Measurements from ENCODE around the gene GNB1.

Gene GNB1

GRCh38 chr1:1775327-1776226, 115.3 kb downstream of the GNB1 start:
- H4K8ac ChIP-seq (ENCODE audit: low read length): no peak overlapping the region
- H3K9me3 ChIP-seq (ENCODE audit: control insufficient read depth, low read length): peaks cover 6% of the 10 kb centered on the region
- H3K27ac ChIP-seq (ENCODE audit: low read length, poor library complexity, severe bottlenecking): no peak overlapping the region
- no peak overlapping the region for H2AFZ ChIP-seq (ENCODE audit: low read depth, low read length)
- H3K23ac ChIP-seq (ENCODE audit: low read length in 2 of 2): no peak overlapping the region
- H3K4me3 ChIP-seq (ENCODE audit: insufficient read depth in 1 of 2, low read depth in 1 of 2, low read length in 2 of 2): peak overlapping the region in 1 of 2 experiments; percentile 16
- peaks cover 24% of the 10 kb centered on the region for H3K4me1 ChIP-seq (ENCODE audit: control insufficient read depth, insufficient read depth, low read depth, low read length)
- H3K14ac ChIP-seq (ENCODE audit: low read length in 2 of 2): no peak overlapping the region
- H3K27me3 ChIP-seq (ENCODE audit: control insufficient read depth in 1 of 2, insufficient read depth in 1 of 2, low read length in 2 of 2): no peaks in the 10 kb centered on the region
- peak overlapping the region; percentile 10 for H3K9ac ChIP-seq (ENCODE audit: low read length)
- no peak overlapping the region for H2BK5ac ChIP-seq (ENCODE audit: low read depth, low read length, poor library complexity, severe bottlenecking)
- 94% methylated on average over 11 of the region's 11 CpGs for WGBS
- H3K4me2 ChIP-seq (ENCODE audit: low read length, poor library complexity, severe bottlenecking): no peak overlapping the region
- H3K79me1 ChIP-seq (replicated peaks; ENCODE audit: low read length, poor library complexity, severe bottlenecking): peaks cover 4% of the 10 kb centered on the region
- no peak overlapping the region for H2BK120ac ChIP-seq (ENCODE audit: low read depth, low read length)
- H2AK5ac ChIP-seq (ENCODE audit: low read length, severe bottlenecking): no peak overlapping the region
- H4K91ac ChIP-seq (ENCODE audit: low read length): no peak overlapping the region
- H2BK12ac ChIP-seq (ENCODE audit: low read length in 2 of 2): no peak overlapping the region
- H3K36me3 ChIP-seq (ENCODE audit: control insufficient read depth in 1 of 2, insufficient read depth in 2 of 2, low read depth in 1 of 2, low read length in 2 of 2): peaks cover 16 to 21% of the 10 kb centered on the region in 2 experiments
- no peak overlapping the region for H2BK15ac ChIP-seq (ENCODE audit: low read depth, poor library complexity, severe bottlenecking)
- no peak overlapping the region for H3K4ac ChIP-seq (ENCODE audit: low read depth in 1 of 2, low read length in 2 of 2)
- H3K18ac ChIP-seq (ENCODE audit: low read depth in 1 of 2, low read length in 2 of 2): no peak overlapping the region
- DNase-seq: no peak

DNA sequence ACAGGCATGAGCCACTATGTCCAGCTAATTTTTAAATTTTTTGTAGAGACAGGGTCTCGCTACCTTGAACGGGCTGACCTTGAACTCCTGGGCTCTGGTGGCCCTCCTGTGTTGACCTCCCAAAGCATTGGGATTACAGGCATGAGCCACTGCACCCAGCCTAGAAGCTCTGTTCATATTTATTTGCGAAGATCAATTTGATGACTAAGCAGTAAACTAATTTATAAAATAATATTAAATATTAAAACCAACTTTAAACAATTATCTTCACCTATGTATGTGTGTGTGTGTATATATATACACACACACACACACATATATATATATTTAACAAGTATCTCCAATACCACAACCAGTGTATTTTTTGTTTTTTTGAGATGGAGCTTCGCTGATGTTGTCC, 117.0 kb downstream of the GNB1 start:
- Histone ChIP-seq H3K79me1 (replicated peaks; ENCODE audit: low read length, poor library complexity, severe bottlenecking) (peaks cover 3% of the 10 kb centered on the region), H3K9ac (ENCODE audit: low read length) (no peak overlapping the region), H2AK5ac (ENCODE audit: low read length, severe bottlenecking) (no peak overlapping the region), H3K4me3 (ENCODE audit: insufficient read depth in 1 of 2, low read depth in 1 of 2, low read length in 2 of 2) (no peak overlapping the region), H3K18ac (ENCODE audit: low read depth in 1 of 2, low read length in 2 of 2) (no peak overlapping the region), H4K91ac (ENCODE audit: low read length) (no peak overlapping the region), H3K23ac (ENCODE audit: low read length in 2 of 2) (no peak overlapping the region), H3K4me1 (ENCODE audit: control insufficient read depth, insufficient read depth, low read depth, low read length) (peaks cover 11% of the 10 kb centered on the region), H2BK120ac (ENCODE audit: low read depth, low read length) (no peak overlapping the region), H2BK5ac (ENCODE audit: low read depth, low read length, poor library complexity, severe bottlenecking) (no peak overlapping the region), H3K14ac (ENCODE audit: low read length in 2 of 2) (no peak overlapping the region), H3K27me3 (ENCODE audit: control insufficient read depth in 1 of 2, insufficient read depth in 1 of 2, low read length in 2 of 2) (no peaks in the 10 kb centered on the region), H3K27ac (ENCODE audit: low read length, poor library complexity, severe bottlenecking) (no peak overlapping the region), H2AFZ (ENCODE audit: low read depth, low read length) (no peak overlapping the region), H3K9me3 (ENCODE audit: control insufficient read depth, low read length) (peaks cover 6% of the 10 kb centered on the region), H3K4ac (ENCODE audit: low read depth in 1 of 2, low read length in 2 of 2) (no peak overlapping the region), H2BK15ac (ENCODE audit: low read depth, poor library complexity, severe bottlenecking) (no peak overlapping the region), H2BK12ac (ENCODE audit: low read length in 2 of 2) (no peak overlapping the region), H3K4me2 (ENCODE audit: low read length, poor library complexity, severe bottlenecking) (no peak overlapping the region), H3K36me3 (ENCODE audit: control insufficient read depth in 1 of 2, insufficient read depth in 2 of 2, low read depth in 1 of 2, low read length in 2 of 2) (peaks cover 19 to 26% of the 10 kb centered on the region in 2 experiments), H4K8ac (ENCODE audit: low read length) (no peak overlapping the region)
- 96% methylated on average over 3 of the region's 4 CpGs for WGBS
- DNase-seq: no peak

DNA sequence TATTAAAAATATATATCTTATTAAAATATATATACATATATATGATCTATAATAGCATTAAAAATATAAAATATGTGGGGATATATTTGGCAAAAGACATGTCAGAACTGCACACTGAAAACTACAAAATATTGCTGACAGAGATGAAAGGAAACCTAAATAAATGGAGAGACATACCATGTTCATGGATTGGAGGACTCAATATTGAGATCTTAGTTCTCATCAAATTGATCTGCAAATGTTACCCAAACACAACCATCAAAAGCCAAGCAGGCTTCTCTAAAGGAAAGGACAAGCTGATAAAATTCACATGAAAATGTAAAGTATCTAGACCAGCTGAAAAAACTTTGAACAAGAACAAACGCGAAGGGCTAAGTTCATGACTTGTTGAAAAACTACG, 119.8 kb downstream of the GNB1 start:
- no peak overlapping the region for H2BK15ac ChIP-seq (ENCODE audit: low read depth, poor library complexity, severe bottlenecking)
- H3K36me3 ChIP-seq (ENCODE audit: control insufficient read depth in 1 of 2, insufficient read depth in 2 of 2, low read depth in 1 of 2, low read length in 2 of 2): peaks cover 22 to 39% of the 10 kb centered on the region in 2 experiments
- H4K91ac ChIP-seq (ENCODE audit: low read length): no peak overlapping the region
- H3K27me3 ChIP-seq (ENCODE audit: control insufficient read depth in 1 of 2, insufficient read depth in 1 of 2, low read length in 2 of 2): no peaks in the 10 kb centered on the region
- H3K4me1 ChIP-seq (ENCODE audit: control insufficient read depth, insufficient read depth, low read depth, low read length): peaks cover 6% of the 10 kb centered on the region
- no peak overlapping the region for H3K23ac ChIP-seq (ENCODE audit: low read length in 2 of 2)
- no peak overlapping the region for H3K27ac ChIP-seq (ENCODE audit: low read length, poor library complexity, severe bottlenecking)
- WGBS: 100% methylated on average over 3 of the region's 3 CpGs
- H3K9ac ChIP-seq (ENCODE audit: low read length): no peak overlapping the region
- H2BK120ac ChIP-seq (ENCODE audit: low read depth, low read length): no peak overlapping the region
- no peak overlapping the region for H3K14ac ChIP-seq (ENCODE audit: low read length in 2 of 2)
- no peak overlapping the region for H3K4ac ChIP-seq (ENCODE audit: low read depth in 1 of 2, low read length in 2 of 2)
- no peak overlapping the region for H4K8ac ChIP-seq (ENCODE audit: low read length)
- no peak overlapping the region for H2AFZ ChIP-seq (ENCODE audit: low read depth, low read length)
- no peak overlapping the region for H3K4me2 ChIP-seq (ENCODE audit: low read length, poor library complexity, severe bottlenecking)
- no peak overlapping the region for H2BK12ac ChIP-seq (ENCODE audit: low read length in 2 of 2)
- peaks cover 6% of the 10 kb centered on the region for H3K9me3 ChIP-seq (ENCODE audit: control insufficient read depth, low read length)
- H2AK5ac ChIP-seq (ENCODE audit: low read length, severe bottlenecking): no peak overlapping the region
- no peak overlapping the region for H2BK5ac ChIP-seq (ENCODE audit: low read depth, low read length, poor library complexity, severe bottlenecking)
- no peak overlapping the region for H3K18ac ChIP-seq (ENCODE audit: low read depth in 1 of 2, low read length in 2 of 2)
- no peak overlapping the region for H3K4me3 ChIP-seq (ENCODE audit: insufficient read depth in 1 of 2, low read depth in 1 of 2, low read length in 2 of 2)
- H3K79me1 ChIP-seq (replicated peaks; ENCODE audit: low read length, poor library complexity, severe bottlenecking): peaks cover 3% of the 10 kb centered on the region
- no peak for DNase-seq

DNA sequence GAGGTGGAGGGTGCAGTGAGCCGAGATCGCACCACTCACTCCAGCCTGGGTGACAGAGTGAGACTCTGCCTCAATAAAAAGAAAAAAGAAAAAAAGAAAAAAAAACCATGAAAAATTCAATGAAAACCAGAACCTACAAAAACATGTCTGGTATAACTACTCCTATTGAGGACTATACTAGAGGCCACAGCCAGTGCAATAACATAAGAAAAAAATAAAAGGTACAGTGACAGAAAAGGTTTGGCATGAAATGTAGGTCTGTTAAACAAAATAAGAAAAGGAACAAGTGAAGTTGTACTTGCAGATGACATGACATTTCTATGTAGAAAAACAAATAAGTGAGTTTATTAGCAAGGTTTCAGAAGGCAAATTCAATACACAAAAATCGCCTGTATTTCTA, 120.8 kb downstream of the GNB1 start:
- H3K36me3 ChIP-seq (ENCODE audit: control insufficient read depth in 1 of 2, insufficient read depth in 2 of 2, low read depth in 1 of 2, low read length in 2 of 2): peaks cover 23 to 40% of the 10 kb centered on the region in 2 experiments
- no peak overlapping the region for H3K4me3 ChIP-seq (ENCODE audit: insufficient read depth in 1 of 2, low read depth in 1 of 2, low read length in 2 of 2)
- H3K9me3 ChIP-seq (ENCODE audit: control insufficient read depth, low read length): peaks cover 6% of the 10 kb centered on the region
- H2AFZ ChIP-seq (ENCODE audit: low read depth, low read length): no peak overlapping the region
- no peak overlapping the region for H4K91ac ChIP-seq (ENCODE audit: low read length)
- no peak overlapping the region for H2BK12ac ChIP-seq (ENCODE audit: low read length in 2 of 2)
- H3K14ac ChIP-seq (ENCODE audit: low read length in 2 of 2): no peak overlapping the region
- no peak overlapping the region for H2BK15ac ChIP-seq (ENCODE audit: low read depth, poor library complexity, severe bottlenecking)
- DNase-seq: no peak
- no peak overlapping the region for H3K4me2 ChIP-seq (ENCODE audit: low read length, poor library complexity, severe bottlenecking)
- 100% methylated on average over 1 of the region's 3 CpGs for WGBS
- H2BK120ac ChIP-seq (ENCODE audit: low read depth, low read length): no peak overlapping the region
- no peak overlapping the region for H4K8ac ChIP-seq (ENCODE audit: low read length)
- no peak overlapping the region for H2AK5ac ChIP-seq (ENCODE audit: low read length, severe bottlenecking)
- no peaks in the 10 kb centered on the region for H3K4me1 ChIP-seq (ENCODE audit: control insufficient read depth, insufficient read depth, low read depth, low read length)
- H3K9ac ChIP-seq (ENCODE audit: low read length): no peak overlapping the region
- H3K23ac ChIP-seq (ENCODE audit: low read length in 2 of 2): no peak overlapping the region
- H3K79me1 ChIP-seq (replicated peaks; ENCODE audit: low read length, poor library complexity, severe bottlenecking): peaks cover 5% of the 10 kb centered on the region
- H3K27ac ChIP-seq (ENCODE audit: low read length, poor library complexity, severe bottlenecking): no peak overlapping the region
- H3K27me3 ChIP-seq (ENCODE audit: control insufficient read depth in 1 of 2, insufficient read depth in 1 of 2, low read length in 2 of 2): no peaks in the 10 kb centered on the region
- no peak overlapping the region for H3K18ac ChIP-seq (ENCODE audit: low read depth in 1 of 2, low read length in 2 of 2)
- H3K4ac ChIP-seq (ENCODE audit: low read depth in 1 of 2, low read length in 2 of 2): no peak overlapping the region
- no peak overlapping the region for H2BK5ac ChIP-seq (ENCODE audit: low read depth, low read length, poor library complexity, severe bottlenecking)
